ENCODE data around the gene CRYBB3. TPM values are rescaled to one million over a fixed set of nuclear protein-coding genes. Genes with fewer than 3 reads are reported as not detected.

Gene CRYBB3
- total RNA-seq, 1 experiment from 2014 or later, result 0.67 TPM

GRCh38 chr22:25162561-25162960 is 37.1 kb upstream of the CRYBB3 start:
- TF ChIP-seq, protein P1, sequence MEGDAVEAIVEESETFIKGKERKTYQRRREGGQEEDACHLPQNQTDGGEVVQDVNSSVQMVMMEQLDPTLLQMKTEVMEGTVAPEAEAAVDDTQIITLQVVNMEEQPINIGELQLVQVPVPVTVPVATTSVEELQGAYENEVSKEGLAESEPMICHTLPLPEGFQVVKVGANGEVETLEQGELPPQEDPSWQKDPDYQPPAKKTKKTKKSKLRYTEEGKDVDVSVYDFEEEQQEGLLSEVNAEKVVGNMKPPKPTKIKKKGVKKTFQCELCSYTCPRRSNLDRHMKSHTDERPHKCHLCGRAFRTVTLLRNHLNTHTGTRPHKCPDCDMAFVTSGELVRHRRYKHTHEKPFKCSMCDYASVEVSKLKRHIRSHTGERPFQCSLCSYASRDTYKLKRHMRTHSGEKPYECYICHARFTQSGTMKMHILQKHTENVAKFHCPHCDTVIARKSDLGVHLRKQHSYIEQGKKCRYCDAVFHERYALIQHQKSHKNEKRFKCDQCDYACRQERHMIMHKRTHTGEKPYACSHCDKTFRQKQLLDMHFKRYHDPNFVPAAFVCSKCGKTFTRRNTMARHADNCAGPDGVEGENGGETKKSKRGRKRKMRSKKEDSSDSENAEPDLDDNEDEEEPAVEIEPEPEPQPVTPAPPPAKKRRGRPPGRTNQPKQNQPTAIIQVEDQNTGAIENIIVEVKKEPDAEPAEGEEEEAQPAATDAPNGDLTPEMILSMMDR (IDR thresholded peaks at IDR 0.05), result no peak
- TF ChIP-seq REST (IDR thresholded peaks at IDR 0.05; ENCODE audit: insufficient read depth in 1 of 2, low read depth in 2 of 2, low read length in 1 of 2) (no peak), TCF7L2 (IDR thresholded peaks at IDR 0.05; ENCODE audit: low read depth, low read length) (no peak)
- H3K9me3 ChIP-seq (ENCODE audit: control insufficient read depth, insufficient read depth, low read depth, low read length), result no peaks in the 10 kb centered on the region
- ChIA-PET POLR2A (no interaction called here), CTCF (no interaction called here)
- no peak overlapping the region for H3K27ac ChIP-seq (ENCODE audit: low read length)
- no peaks in the 10 kb centered on the region for H3K27me3 ChIP-seq (ENCODE audit: control insufficient read depth, insufficient read depth, low read length)
- in situ Hi-C loops (cut with HindIII; ENCODE audit: low pct_unique_long_range_greater_than_20kb, low sequenced_read_pairs) (no loop called here), intact Hi-C loops (cut with micrococcal nuclease; ENCODE audit: unreplicated experiment) (no loop called here)
- H3K36me3 ChIP-seq (ENCODE audit: control insufficient read depth, insufficient read depth, low read length), result no peaks in the 10 kb centered on the region
- no TSS peak for BruUV-seq (replicated peaks)
- peaks cover 10% of the 10 kb centered on the region for H3K4me1 ChIP-seq (ENCODE audit: control insufficient read depth, insufficient read depth, low read length)
- no peak for ATAC-seq
- no peak overlapping the region for H3K4me3 ChIP-seq (ENCODE audit: low read depth in 2 of 2, low read length in 2 of 2)
- DNase-seq (ENCODE audit: low read depth, low spot score), result no peak

DNA sequence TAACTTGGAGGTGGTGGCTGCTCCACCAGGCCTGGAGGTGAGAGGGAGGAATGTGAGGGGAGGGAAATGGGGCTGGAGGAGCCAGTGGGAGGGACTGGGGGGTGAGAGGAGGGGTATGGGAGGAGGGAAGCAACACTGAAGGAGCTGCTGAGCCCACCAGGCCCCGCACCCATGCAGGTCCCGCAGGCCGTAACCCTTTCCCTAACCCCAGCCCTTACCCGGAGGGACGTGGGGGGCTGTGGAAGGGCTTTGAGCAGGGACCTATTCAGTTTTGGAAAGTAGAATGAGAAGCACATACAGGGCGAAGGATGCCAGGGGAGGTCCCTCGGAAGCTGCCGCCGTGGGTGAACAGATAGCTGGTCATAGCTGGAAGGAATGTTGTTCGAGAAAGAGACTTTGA is 33.9 kb upstream of the CRYBB3 start:
- DNase-seq (ENCODE audit: low read depth, low spot score) (no peak), ATAC-seq (no peak)
- in situ Hi-C loops (cut with HindIII; ENCODE audit: low pct_unique_long_range_greater_than_20kb, low sequenced_read_pairs), result no loop called here
- H3K9me3 ChIP-seq (ENCODE audit: control insufficient read depth, insufficient read depth, low read depth, low read length), result no peaks in the 10 kb centered on the region
- intact Hi-C loops (cut with micrococcal nuclease; ENCODE audit: unreplicated experiment), result no loop called here
- ChIA-PET CTCF (interaction anchor here (1.0 kb wide), 1 partner anchor 437 kb away, joined by 3 read pairs; no protein-coding TSS in a partner anchor), POLR2A (interaction anchor here (0.6 kb wide), 1 partner anchor 265 kb away, joined by 3 read pairs; no protein-coding TSS in a partner anchor)
- H3K4me3 ChIP-seq (ENCODE audit: low read depth in 2 of 2, low read length in 2 of 2), result no peak overlapping the region
- no peak overlapping the region for H3K27ac ChIP-seq (ENCODE audit: low read length)
- H3K27me3 ChIP-seq (ENCODE audit: control insufficient read depth, insufficient read depth, low read length), result no peaks in the 10 kb centered on the region
- TF ChIP-seq SIN3A (IDR thresholded peaks at IDR 0.05; ENCODE audit: borderline replicate concordance, insufficient read depth, low read depth, low read length), result no peak
- no peak for TF ChIP-seq REST (IDR thresholded peaks at IDR 0.05; ENCODE audit: insufficient read depth in 1 of 2, low read depth in 2 of 2, low read length in 1 of 2)
- TF ChIP-seq POLR2AphosphoS5 (IDR thresholded peaks at IDR 0.05; ENCODE audit: low read depth, low read length), result no peak
- TF ChIP-seq, protein P1 (IDR thresholded peaks at IDR 0.05), result no peak
- no peak for TF ChIP-seq TCF7L2 (IDR thresholded peaks at IDR 0.05; ENCODE audit: low read depth, low read length)
- H3K36me3 ChIP-seq (ENCODE audit: control insufficient read depth, insufficient read depth, low read length), result no peaks in the 10 kb centered on the region
- peaks cover 10% of the 10 kb centered on the region for H3K4me1 ChIP-seq (ENCODE audit: control insufficient read depth, insufficient read depth, low read length)
- no TSS peak for BruUV-seq (replicated peaks)

Data from Panc1 (cell line).